Astrocyte (in vitro differentiated cells and primary cell): ENCODE results near the gene ALPI. TPM values are rescaled to one million over a fixed set of nuclear protein-coding genes. Genes with fewer than 3 reads are reported as not detected.

Experiments
- DNase-seq: peaks from one replicate; pipeline ENCODE4 v3.0.0-alpha.2; 2010; ENCODE audit warnings: low read depth
- FAIRE-seq: peaks from 2 replicates; lab custom pipeline; 2011; peaks lifted over from hg19 to GRCh38; lab: Jason Lieb, UNC
- H2AFZ ChIP-seq: 2 replicates; pipeline ENCODE4 v1.6.0; 2012; ENCODE audit warnings: low read depth, low read length, inconsistent platforms
- H3K27ac ChIP-seq: 2 replicates; pipeline ENCODE4 v1.5.1; 2011; ENCODE audit warnings: low read depth, low read length, inconsistent platforms
- H3K27me3 ChIP-seq: 2 replicates; pipeline ENCODE4 v1.6.0; 2011; ENCODE audit warnings: low read length, inconsistent platforms; ENCODE audit not compliant: insufficient read depth
- H3K36me3 ChIP-seq: 2 replicates; pipeline ENCODE4 v1.5.1; 2011; ENCODE audit warnings: low read length, inconsistent platforms; ENCODE audit not compliant: insufficient read depth
- H3K4me1 ChIP-seq: 2 replicates; pipeline ENCODE4 v1.5.1; 2011; ENCODE audit warnings: low read length, inconsistent platforms; ENCODE audit not compliant: insufficient read depth
- H3K4me2 ChIP-seq: 2 replicates; pipeline ENCODE4 v1.6.0; 2012; ENCODE audit warnings: low read length, inconsistent platforms
- H3K4me3 ChIP-seq: 2 replicates; pipeline ENCODE4 v1.5.1; 2011; ENCODE audit warnings: low read depth, mild to moderate bottlenecking, low read length, inconsistent platforms; ENCODE audit not compliant: insufficient read depth
- H3K79me2 ChIP-seq: 2 replicates; pipeline ENCODE4 v1.6.0; 2012; ENCODE audit warnings: mild to moderate bottlenecking, low read length, inconsistent platforms; ENCODE audit not compliant: insufficient read depth
- H3K9ac ChIP-seq: 2 replicates; pipeline ENCODE4 v1.6.0; 2012; ENCODE audit warnings: mild to moderate bottlenecking, low read length, inconsistent platforms
- H3K9me3 ChIP-seq: 2 replicates; pipeline ENCODE4 v1.5.1; 2012; ENCODE audit warnings: low read depth, mild to moderate bottlenecking, low read length, inconsistent platforms; ENCODE audit not compliant: insufficient read depth
- H4K20me1 ChIP-seq: 2 replicates; pipeline ENCODE4 v1.6.0; 2012; ENCODE audit warnings: low read length, inconsistent platforms; ENCODE audit not compliant: insufficient read depth
- H3K27ac Mint-ChIP-seq: one replicate; pipeline ENCODE4 v1.8.0; 2021; ENCODE audit warnings: mild to moderate bottlenecking, mixed read lengths; ENCODE audit not compliant: unreplicated experiment
- H3K27me3 Mint-ChIP-seq: one replicate; pipeline ENCODE4 v1.8.0; 2021; ENCODE audit warnings: low read depth, mixed read lengths; ENCODE audit not compliant: unreplicated experiment
- H3K36me3 Mint-ChIP-seq: one replicate; pipeline ENCODE4 v1.8.0; 2021; ENCODE audit warnings: low read depth, mixed read lengths; ENCODE audit not compliant: unreplicated experiment
- H3K4me1 Mint-ChIP-seq: one replicate; pipeline ENCODE4 v1.8.0; 2021; ENCODE audit warnings: low read depth, mixed read lengths; ENCODE audit not compliant: unreplicated experiment
- H3K4me3 Mint-ChIP-seq: one replicate; pipeline ENCODE4 v1.8.0; 2021; ENCODE audit warnings: mild to moderate bottlenecking, moderate library complexity, mixed read lengths; ENCODE audit not compliant: unreplicated experiment
- H3K9me3 Mint-ChIP-seq: one replicate; pipeline ENCODE4 v1.8.0; 2021; ENCODE audit warnings: mild to moderate bottlenecking, mixed read lengths; ENCODE audit not compliant: unreplicated experiment
- CTCF ChIP-seq: IDR thresholded peaks from 2 replicates; pipeline ENCODE4 v1.5.1; 2011; ENCODE audit warnings: low read depth, mild to moderate bottlenecking, inconsistent platforms, low read length, moderate library complexity; ENCODE audit not compliant: insufficient read depth
- EZH2 ChIP-seq: IDR thresholded peaks from 2 replicates; pipeline ENCODE4 v1.6.1; 2012; ENCODE audit warnings: mild to moderate bottlenecking, low read length, inconsistent platforms; ENCODE audit not compliant: insufficient read depth
- total RNA-seq: library from RNA; stranded (reverse); gene quantifications from 2 replicates; pipeline ENCODE4 v1.2.1, GENCODE V29; 2021

The ALPI gene
- total RNA-seq, 1 donor from 2014 or later: not detected

- H3K36me3 ChIP-seq: no peaks in the 10 kb centered on the region
- Mint-ChIP-seq H3K36me3 (no peaks in the 10 kb centered on the region), H3K27me3 (peaks cover 54% of the 10 kb centered on the region), H3K4me1 (no peaks in the 10 kb centered on the region), H3K27ac (no peak overlapping the region), H3K9me3 (peaks cover 5% of the 10 kb centered on the region), H3K4me3 (no peak overlapping the region)
- no peaks in the 10 kb centered on the region for H3K9me3 ChIP-seq
- H3K79me2 ChIP-seq: no peaks in the 10 kb centered on the region
- no peak overlapping the region for H2AFZ ChIP-seq
- H4K20me1 ChIP-seq: no peaks in the 10 kb centered on the region
- no peak for TF ChIP-seq CTCF
- no peak for TF ChIP-seq EZH2
- no peak overlapping the region for H3K9ac ChIP-seq
- no peak overlapping the region for H3K27ac ChIP-seq
- H3K4me2 ChIP-seq: no peak overlapping the region
- H3K4me1 ChIP-seq: no peaks in the 10 kb centered on the region
- H3K27me3 ChIP-seq: peaks cover 23% of the 10 kb centered on the region
- no peak overlapping the region for H3K4me3 ChIP-seq
- no peak for DNase-seq
- FAIRE-seq: no peak
Measured at GRCh38 chr2:232483311-232483922, 27.5 kb downstream of the ALPI start.

- H3K9me3 ChIP-seq: no peaks in the 10 kb centered on the region
- H3K4me3 Mint-ChIP-seq: no peak overlapping the region
- H4K20me1 ChIP-seq: no peaks in the 10 kb centered on the region
- H3K27me3 ChIP-seq: peaks cover 30% of the 10 kb centered on the region
- FAIRE-seq: no peak
- no peak for TF ChIP-seq CTCF
- TF ChIP-seq EZH2: no peak
- H3K36me3 ChIP-seq: no peaks in the 10 kb centered on the region
- no peak overlapping the region for H3K27ac ChIP-seq
- H3K36me3 Mint-ChIP-seq: peaks cover 2% of the 10 kb centered on the region
- H3K4me2 ChIP-seq: no peak overlapping the region
- H3K79me2 ChIP-seq: no peaks in the 10 kb centered on the region
- no peak overlapping the region for H3K4me3 ChIP-seq
- peaks cover 56% of the 10 kb centered on the region for H3K27me3 Mint-ChIP-seq
- peaks cover 5% of the 10 kb centered on the region for H3K9me3 Mint-ChIP-seq
- H3K9ac ChIP-seq: no peak overlapping the region
- DNase-seq: no peak
- no peaks in the 10 kb centered on the region for H3K4me1 Mint-ChIP-seq
- H2AFZ ChIP-seq: no peak overlapping the region
- no peak overlapping the region for H3K27ac Mint-ChIP-seq
- no peaks in the 10 kb centered on the region for H3K4me1 ChIP-seq
Measured at GRCh38 chr2:232483923-232484627, 28.1 kb downstream of the ALPI start.
